ENCODE measurements around the gene FOXO3B.
"Not testable (repeated sequence)": the region's sequence is repeated elsewhere in the genome, so short reads cannot be mapped to it uniquely, and the experiment has no call there.

Gene FOXO3B

GRCh38 chr17:18644291-18644690, 37.8 kb downstream of the FOXO3B start, which contains the start of gene TBC1D28:
Gene TBC1D28 (minus strand): TSS chr17:18644391. CDS start chr17:18641352, 3,039 bp downstream.
- DNase-seq: not testable (repeated sequence)

DNA sequence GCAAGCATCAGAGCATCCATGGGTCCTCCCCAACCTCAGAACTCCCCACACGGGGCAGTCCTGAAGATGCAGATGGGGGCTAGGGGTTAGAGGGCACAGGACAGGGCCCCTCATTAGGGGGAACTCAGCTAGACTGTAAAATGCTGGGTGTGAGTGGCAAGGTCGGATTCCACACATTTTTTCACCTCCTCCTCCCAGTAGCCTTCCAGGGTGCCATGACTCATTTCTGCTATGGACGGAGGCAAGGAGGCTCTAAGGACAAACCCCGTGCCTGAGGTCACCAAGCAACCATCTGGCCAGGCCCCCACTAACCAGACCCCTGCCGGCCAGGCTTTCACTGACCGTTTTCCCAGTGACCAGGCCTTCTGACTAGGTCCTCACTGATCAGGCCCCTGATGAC, 39.0 kb downstream of the FOXO3B start:
- DNase-seq: not testable (repeated sequence)

GRCh38 chr17:18638357-18638756, 43.8 kb downstream of the FOXO3B start:
- DNase-seq: not testable (repeated sequence)

DNA sequence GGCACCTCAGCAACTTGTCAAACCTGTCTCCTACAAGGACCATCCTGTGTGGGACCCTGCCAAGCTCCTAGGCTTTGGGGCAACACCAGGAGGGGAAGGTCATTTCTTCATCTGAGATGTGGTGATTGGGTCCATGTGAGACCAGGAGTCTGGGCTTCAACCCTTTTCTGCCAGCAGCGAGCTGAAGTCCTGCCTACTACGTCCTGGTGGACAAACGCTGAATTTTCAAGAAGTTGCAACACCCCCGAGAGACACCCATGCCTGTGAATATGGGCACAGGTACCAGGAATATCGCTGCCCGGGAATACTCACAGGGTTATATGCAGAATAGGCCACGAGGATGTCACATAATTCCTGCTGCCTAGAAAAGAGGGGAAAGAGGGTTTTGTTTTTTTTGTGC, 45.9 kb downstream of the FOXO3B start:
- not testable (repeated sequence) for DNase-seq

- DNase-seq: not testable (repeated sequence)
Measured at GRCh38 chr17:18635773-18636172, 46.3 kb downstream of the FOXO3B start.

GRCh38 chr17:18634550-18635263, 47.4 kb downstream of the FOXO3B start:
- DNase-seq: not testable (repeated sequence)

All from stimulated activated CD4-positive, alpha-beta T cell treated with anti-CD3 and anti-CD28 coated beads, Interleukin-4, amount 100 ng/mL, for 4 hours (primary cell).